Stimulated activated CD4-positive, alpha-beta T cell treated with anti-CD3 and anti-CD28 coated beads, Interleukin-1b, Interleukin-23, amount 100 ng/mL, for 1 hour (primary cell): Measurements from ENCODE around the gene SLC2A1.

Experiments used
- DNase-seq, 2 donors: peaks; one replicate each; pipeline ENCODE4 v3.0.0-alpha.2; 2020; ENCODE audit warnings: low read depth in 2 of 2

SLC2A1 gene

DNA sequence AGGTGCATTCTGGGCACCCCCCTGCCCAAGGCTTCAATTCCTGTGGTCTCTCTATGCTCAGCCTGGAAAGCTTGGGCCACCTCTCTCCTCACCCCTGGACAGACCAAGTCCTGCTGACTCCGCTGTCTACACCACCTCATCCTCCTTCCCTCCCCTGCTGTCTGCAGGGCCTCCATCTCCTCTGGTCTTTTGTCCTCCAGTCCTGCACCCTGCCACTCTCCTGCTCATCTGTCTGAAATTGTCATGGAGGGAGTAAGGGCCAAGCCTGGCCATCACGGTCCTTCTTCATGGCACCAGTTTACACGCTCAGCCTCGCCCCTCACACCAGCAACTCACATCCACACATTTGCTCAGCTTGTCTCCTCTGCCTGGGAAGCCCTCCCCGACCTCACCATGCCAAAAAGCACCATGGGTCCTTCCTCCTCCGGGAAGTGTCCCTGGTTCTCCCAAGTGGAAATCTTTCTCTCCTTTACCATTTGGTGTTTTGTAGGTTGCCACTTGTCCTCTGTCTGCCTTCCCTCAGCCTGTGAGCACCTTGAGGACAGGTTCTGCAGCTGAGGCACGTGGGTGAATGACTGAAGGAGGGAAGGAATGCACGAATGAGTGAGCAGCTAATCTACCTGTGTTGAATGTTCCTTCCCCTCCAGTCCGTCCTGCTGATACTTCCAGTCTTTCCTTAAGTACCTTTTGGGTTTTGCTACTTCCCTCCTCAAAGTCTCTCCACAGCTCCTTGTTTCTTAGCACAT lies 2.1 kb upstream of the SLC2A1 start:
- DNase-seq: no peak

- DNase-seq: no peak
These were observed 1.4 kb upstream of the SLC2A1 start for GRCh38 chr1:42960122-42960390.

- peak; percentile 11 to 51 for DNase-seq
These were observed 684 bp downstream of the SLC2A1 start for GRCh38 chr1:42957880-42958487.

DNA sequence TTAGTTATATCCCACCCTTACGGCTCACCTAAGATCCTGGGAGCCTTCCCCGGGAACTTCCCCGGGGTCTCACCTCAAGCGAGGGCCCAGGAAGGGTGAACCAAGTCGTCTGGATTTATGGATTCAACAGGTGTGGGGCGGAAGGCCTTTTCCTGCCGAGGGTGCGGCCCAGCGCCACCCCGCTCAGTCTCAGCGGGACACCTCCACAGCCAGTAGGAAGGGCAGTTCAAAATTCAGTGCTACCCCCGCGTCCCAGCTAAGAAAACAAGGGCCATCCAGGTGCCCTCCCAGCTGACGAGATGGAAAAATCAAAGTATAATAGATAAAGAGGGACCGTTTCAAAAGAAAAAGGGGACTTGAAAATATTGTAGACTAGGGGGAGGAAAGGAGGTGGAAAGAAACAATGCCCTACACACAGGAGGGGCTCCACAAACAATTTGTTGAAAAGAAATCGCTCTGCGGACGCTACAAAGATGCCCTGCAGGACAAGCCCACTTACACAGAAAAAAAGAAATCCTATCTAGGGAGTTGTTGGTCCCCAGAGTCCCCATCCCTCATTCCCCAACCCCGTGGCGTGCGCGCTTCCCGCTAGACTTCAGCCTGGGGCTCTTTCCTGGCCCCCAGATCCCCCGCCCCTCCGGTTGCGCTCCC lies 1.3 kb downstream of the SLC2A1 start:
- DNase-seq: no peak

- no peak for DNase-seq
These were observed 1.9 kb downstream of the SLC2A1 start for GRCh38 chr1:42956739-42957138.

DNA sequence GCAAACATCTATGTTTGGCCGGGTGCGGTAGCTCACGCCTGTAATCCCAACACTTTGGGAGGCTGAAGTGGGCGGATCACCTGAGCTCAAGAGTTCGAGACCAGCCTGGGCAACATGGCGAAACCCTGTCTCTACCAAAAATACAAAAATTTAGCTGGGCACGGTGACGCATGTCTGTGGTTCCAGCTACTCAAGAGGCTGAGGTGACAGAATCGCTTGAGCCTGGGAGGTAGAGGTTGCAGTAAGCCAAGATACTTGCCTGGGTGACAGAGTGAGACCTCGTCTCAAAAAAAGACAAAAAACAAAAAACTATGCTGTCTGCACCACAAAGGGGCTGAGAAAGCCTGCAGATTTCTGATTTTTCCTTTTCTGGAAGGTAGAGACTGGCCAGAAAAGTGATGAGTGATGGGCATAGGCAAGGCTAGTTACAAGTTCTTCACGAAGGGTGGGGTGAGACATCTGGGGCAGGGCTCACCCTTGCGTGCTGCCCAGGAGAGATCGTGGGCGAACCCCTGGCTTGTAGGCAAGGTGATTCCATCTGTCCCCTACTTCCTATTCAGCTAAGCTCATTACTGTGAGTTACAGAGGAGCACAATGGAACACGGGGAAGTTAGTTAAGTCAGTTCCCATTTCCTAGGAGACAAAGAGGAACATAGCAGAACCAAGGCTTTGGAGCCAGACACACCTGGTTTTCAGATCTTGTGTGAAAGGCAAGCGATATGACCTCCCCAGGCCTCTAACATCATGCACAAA lies 3.2 kb downstream of the SLC2A1 start:
- DNase-seq: no peak

- no peak for DNase-seq
These were observed 5.2 kb downstream of the SLC2A1 start for GRCh38 chr1:42953182-42954180.

DNA sequence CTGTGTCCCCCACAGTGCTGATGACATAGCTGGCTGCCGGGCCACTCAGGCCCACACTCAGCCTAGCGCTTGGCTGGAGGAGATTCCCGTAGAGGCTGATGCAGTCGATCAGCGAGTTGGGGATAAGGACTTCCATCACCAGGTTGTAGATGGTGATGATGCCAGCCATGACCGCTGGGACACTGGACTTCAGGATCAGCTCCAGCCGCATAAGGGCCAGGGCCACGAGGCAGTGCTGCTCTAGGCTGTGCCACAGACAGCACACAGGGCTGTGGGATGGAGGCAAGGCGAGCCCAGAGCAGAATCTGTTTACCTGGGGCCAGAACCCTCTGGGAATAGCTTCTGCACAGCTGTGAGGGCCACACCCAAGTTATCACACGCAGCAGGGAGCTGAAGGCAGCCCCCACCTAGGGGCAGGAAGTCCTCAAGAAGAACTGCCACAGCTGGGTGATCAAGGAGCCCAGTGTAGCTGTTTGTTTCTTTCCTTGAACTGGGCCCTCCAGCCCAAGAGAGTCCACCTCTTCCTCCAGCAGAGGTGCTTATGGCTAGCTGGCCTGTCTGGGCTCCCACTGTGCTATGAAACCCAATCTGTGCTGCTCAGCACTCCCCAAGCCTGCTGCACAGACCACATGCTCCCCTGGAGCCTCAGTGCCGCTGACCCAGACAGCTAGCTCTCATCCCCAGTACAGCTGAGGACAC lies 6.2 kb downstream of the SLC2A1 start:
- no peak for DNase-seq

- DNase-seq: no peak
These were observed 7.1 kb downstream of the SLC2A1 start for GRCh38 chr1:42951588-42951987.

DNA sequence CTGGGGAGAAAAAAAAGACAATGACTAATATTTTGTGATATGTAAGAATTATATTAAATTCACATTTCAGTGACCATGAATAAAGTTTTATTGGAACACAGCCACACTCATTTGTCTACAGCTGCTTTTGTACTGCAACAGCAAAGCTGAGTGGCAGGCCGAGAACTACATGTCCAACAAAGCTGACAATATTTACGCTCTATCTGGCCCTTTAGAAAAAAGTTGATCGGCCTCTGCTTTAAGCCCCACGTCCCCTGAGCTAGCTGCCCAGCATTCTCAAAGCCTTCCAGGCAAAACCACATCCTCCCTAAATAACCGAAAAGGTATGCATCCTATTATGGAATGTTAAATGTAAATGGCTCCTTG lies 8.6 kb downstream of the SLC2A1 start:
- DNase-seq: no peak

GRCh38 chr1:42949312-42950115 lies 9.2 kb downstream of the SLC2A1 start:
- no peak for DNase-seq

- DNase-seq: no peak
These were observed 10.5 kb downstream of the SLC2A1 start for GRCh38 chr1:42947965-42948732.

GRCh38 chr1:42947117-42947516 lies 11.6 kb downstream of the SLC2A1 start:
- no peak for DNase-seq

DNA sequence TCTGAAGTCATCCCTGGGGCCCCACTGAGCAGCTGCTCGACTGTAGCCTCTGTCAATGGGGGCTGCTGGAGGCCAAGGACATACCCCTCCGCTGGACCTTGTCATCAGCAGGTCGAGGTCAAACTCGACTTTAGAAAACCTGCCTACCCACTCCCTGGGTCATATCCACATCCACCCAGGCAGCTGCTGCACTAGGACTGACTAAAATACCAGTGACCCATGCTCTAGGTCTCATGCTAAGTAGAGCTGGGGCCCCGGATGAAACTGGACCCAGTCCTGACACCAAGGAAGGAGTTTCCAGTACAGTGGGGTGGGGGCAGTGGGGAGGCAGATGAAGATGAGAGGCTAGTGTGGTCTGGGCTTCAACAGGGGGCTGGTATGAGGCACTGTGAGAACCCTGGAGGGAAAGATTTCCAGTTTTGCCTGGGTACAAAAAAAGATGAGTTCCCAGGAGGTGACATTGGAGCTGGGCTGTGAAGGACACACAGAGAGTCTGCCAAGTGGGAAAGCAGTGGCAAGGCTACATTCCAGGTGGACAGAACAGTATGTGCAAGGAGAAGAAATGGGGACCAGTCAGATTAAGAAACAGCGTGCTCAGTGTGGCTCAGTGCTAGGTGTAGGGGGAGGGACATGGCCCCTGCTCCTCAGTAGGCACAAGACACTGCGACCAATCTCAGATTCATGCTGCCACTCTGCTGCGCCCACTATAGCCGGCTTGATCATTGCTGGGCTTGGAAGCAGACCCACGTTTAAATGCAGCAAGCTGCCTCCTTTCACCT lies 12.4 kb downstream of the SLC2A1 start:
- DNase-seq: no peak

GRCh38 chr1:42945164-42945563 lies 13.5 kb downstream of the SLC2A1 start:
- no peak for DNase-seq

GRCh38 chr1:42944246-42944928 lies 14.3 kb downstream of the SLC2A1 start:
- no peak for DNase-seq

GRCh38 chr1:42943728-42944127 lies 14.9 kb downstream of the SLC2A1 start:
- no peak for DNase-seq

DNA sequence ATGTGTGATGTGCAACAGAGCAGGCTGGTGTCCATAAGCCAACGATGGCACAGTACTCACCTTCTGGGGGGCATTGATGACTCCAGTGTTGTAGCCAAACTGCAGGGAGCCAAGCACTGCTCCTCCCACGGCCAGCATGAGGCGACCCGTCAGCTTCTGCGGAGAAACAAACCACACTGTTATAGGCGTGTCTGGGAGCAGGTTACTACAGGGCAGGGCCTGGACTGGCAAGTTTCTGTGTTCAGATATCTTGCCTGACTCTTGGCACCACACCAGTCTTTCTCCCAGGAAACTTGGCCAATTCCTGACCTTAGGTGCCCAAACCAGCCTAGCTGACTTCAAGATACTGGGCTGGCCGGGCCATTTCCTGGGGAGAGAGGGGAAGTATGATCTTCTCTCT lies 15.5 kb downstream of the SLC2A1 start:
- no peak for DNase-seq
